Osteocyte (in vitro differentiated cells): Measurements from ENCODE around the gene XRCC3. TPM values are rescaled to one million over a fixed set of nuclear protein-coding genes. Genes with fewer than 3 reads are reported as not detected.

Experiments used
- DNase-seq: peaks from one replicate; pipeline ENCODE4 v3.0.0; 2021; ENCODE audit warnings: mixed read lengths; ENCODE audit not compliant: unreplicated experiment; ENCODE audit errors: extremely low spot score
- H3K27ac Mint-ChIP-seq: one replicate; pipeline ENCODE4 v1.8.0; 2021; ENCODE audit warnings: mild to moderate bottlenecking, mixed read lengths; ENCODE audit not compliant: unreplicated experiment
- H3K27me3 Mint-ChIP-seq: one replicate; pipeline ENCODE4 v1.8.0; 2021; ENCODE audit warnings: mixed read lengths; ENCODE audit not compliant: unreplicated experiment
- H3K36me3 Mint-ChIP-seq: one replicate; pipeline ENCODE4 v1.8.0; 2021; ENCODE audit warnings: mixed read lengths; ENCODE audit not compliant: unreplicated experiment
- H3K4me1 Mint-ChIP-seq: one replicate; pipeline ENCODE4 v1.8.0; 2021; ENCODE audit warnings: mixed read lengths; ENCODE audit not compliant: unreplicated experiment
- H3K4me3 Mint-ChIP-seq: one replicate; pipeline ENCODE4 v1.8.0; 2021; ENCODE audit warnings: mild to moderate bottlenecking, moderate library complexity, mixed read lengths; ENCODE audit not compliant: unreplicated experiment
- H3K9me3 Mint-ChIP-seq: one replicate; pipeline ENCODE4 v1.8.0; 2021; ENCODE audit warnings: mixed read lengths; ENCODE audit not compliant: unreplicated experiment
- CTCF ChIP-seq: fragments of 200-600 bp; sonication (generic); IDR thresholded peaks from 2 replicates; pipeline ENCODE4 v1.5.0; 2021; ENCODE audit warnings: antibody characterized with exemption, mild to moderate bottlenecking, moderate library complexity
- total RNA-seq: library from RNA; stranded (reverse); gene quantifications from 2 replicates; pipeline ENCODE4 v1.2.1, GENCODE V29; 2021

Gene XRCC3
- total RNA-seq, 1 donor from 2014 or later = 7.5 TPM

DNA sequence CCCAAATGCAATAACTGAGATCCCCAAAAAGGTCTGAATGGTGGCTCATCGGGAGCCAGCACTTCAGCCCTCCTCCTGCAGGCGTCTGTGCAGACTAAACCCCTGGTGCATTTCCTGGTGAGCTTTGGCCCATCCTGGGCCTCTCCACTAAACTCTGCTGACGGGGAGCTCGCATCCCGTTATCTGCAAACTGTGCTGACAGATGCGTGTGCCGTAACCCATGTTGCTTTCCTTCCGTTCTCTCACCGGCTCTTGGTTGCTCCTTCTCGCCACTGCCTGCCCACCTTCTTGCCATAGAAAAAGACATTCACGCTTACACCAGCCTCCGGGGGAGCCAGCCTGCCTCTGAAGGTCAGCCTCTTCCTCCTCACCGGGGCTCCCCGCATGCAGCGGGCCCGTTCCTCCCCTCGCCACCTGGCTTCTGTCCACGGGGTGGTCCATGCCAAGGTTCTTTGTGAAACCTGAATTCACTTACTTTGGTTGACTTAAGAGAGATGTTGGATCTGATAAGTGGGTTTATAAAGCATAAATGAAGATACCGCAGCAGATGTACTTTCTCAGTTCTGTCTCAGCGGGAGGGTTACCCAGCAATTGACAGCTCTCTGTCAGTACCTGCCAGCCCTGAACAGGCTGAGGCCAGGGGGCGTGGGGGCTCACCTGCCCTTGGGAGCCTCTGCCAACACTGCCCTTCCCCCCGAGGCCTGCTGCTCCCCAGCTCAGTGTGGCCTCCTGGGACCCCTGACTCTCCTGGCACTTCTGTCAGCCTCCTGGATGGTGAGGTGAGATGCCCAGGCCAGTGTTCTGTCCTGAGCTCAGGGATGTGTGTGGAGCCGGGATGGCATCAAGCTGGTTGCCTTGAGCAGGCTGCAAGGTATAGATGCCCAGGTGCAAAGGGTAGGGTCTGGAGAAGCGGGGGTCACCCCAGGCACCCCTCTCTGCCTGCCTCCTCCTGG is 14.5 kb upstream of the XRCC3 start:
- Mint-ChIP-seq H3K27ac (no peak overlapping the region), H3K36me3 (peaks cover 18% of the 10 kb centered on the region), H3K4me3 (no peak overlapping the region), H3K4me1 (peaks cover 4% of the 10 kb centered on the region), H3K9me3 (no peaks in the 10 kb centered on the region), H3K27me3 (no peaks in the 10 kb centered on the region)
- no peak for TF ChIP-seq CTCF
- no peak for DNase-seq

DNA sequence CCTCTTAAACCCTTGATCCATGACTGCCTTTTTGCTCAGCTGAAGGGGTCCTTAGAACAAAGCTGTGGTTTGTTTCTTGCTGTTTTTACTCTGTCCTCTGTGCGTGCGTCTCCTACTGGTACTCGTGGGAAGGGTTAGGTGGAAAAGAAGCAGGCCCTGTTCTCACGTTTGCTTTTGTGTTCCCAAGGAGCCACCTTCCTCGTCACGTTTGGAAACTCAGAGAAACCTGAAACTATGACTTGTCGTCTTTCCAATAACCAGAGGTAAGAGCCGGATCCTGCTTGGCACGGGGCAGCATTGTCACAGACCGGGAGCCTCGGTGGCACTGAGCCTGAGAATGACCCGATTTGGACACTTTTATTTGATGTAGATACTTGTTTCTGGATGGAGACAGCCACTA is 13.5 kb upstream of the XRCC3 start:
- H3K36me3 Mint-ChIP-seq = peaks cover 15% of the 10 kb centered on the region
- H3K27me3 Mint-ChIP-seq = no peaks in the 10 kb centered on the region
- peaks cover 9% of the 10 kb centered on the region for H3K4me1 Mint-ChIP-seq
- DNase-seq = no peak
- H3K4me3 Mint-ChIP-seq = no peak overlapping the region
- no peak for TF ChIP-seq CTCF
- H3K27ac Mint-ChIP-seq = no peak overlapping the region
- no peaks in the 10 kb centered on the region for H3K9me3 Mint-ChIP-seq

- Mint-ChIP-seq H3K36me3 (peaks cover 9% of the 10 kb centered on the region), H3K9me3 (no peaks in the 10 kb centered on the region), H3K4me3 (no peak overlapping the region), H3K27me3 (no peaks in the 10 kb centered on the region), H3K27ac (peak overlapping the region; percentile 16), H3K4me1 (peaks cover 15% of the 10 kb centered on the region)
- no peak for TF ChIP-seq CTCF
- no peak for DNase-seq
Observed at GRCh38 chr14:103728141-103728540, 12.9 kb upstream of the XRCC3 start.

- H3K4me1 Mint-ChIP-seq = peaks cover 20% of the 10 kb centered on the region
- peaks cover 9% of the 10 kb centered on the region for H3K36me3 Mint-ChIP-seq
- no peak overlapping the region for H3K27ac Mint-ChIP-seq
- H3K4me3 Mint-ChIP-seq = no peak overlapping the region
- H3K27me3 Mint-ChIP-seq = no peaks in the 10 kb centered on the region
- TF ChIP-seq CTCF = no peak
- DNase-seq = no peak
- H3K9me3 Mint-ChIP-seq = no peaks in the 10 kb centered on the region
Observed at GRCh38 chr14:103727313-103727980, 12.2 kb upstream of the XRCC3 start.

DNA sequence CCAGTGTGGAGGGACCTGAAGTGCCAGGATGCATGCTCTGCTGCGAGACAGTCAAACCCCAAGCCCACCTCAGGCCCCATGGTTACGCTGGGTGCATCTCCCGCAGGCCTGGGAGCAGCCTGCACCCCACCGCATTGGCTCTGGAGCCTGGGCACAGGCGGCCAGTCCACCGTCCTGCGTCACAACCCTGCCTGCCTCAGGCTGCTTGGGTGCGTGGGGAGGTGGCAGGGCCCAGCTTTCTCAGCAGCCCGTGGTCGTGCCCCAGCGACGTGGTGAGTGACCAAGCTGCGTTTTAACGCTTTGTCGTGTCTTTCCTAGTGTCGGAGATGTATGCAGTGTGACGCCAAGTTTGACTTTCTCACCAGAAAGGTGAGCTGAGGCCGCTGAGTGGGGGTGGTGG is 11.2 kb upstream of the XRCC3 start:
- H3K27me3 Mint-ChIP-seq = no peaks in the 10 kb centered on the region
- no peaks in the 10 kb centered on the region for H3K9me3 Mint-ChIP-seq
- no peak for TF ChIP-seq CTCF
- no peak overlapping the region for H3K4me3 Mint-ChIP-seq
- DNase-seq = no peak
- H3K36me3 Mint-ChIP-seq = peaks cover 9% of the 10 kb centered on the region
- H3K27ac Mint-ChIP-seq = no peak overlapping the region
- peaks cover 26% of the 10 kb centered on the region for H3K4me1 Mint-ChIP-seq
